HepG2 (cell line): ENCODE data around the gene CHML.

Source experiments
- ELF1 ChIP-seq: sonication (generic); formaldehyde crosslinking; IDR thresholded peaks from 2 replicates; pipeline ENCODE4 v1.4.0; 2020; ENCODE audit warnings: missing genetic modification reagents
- TF ChIP-seq, protein P1 (sequence below): sonication (generic); formaldehyde crosslinking; IDR thresholded peaks from 2 replicates; pipeline ENCODE4 v1.5.0; 2020; ENCODE audit warnings: mild to moderate bottlenecking, missing genetic modification reagents, moderate library complexity

DNA sequence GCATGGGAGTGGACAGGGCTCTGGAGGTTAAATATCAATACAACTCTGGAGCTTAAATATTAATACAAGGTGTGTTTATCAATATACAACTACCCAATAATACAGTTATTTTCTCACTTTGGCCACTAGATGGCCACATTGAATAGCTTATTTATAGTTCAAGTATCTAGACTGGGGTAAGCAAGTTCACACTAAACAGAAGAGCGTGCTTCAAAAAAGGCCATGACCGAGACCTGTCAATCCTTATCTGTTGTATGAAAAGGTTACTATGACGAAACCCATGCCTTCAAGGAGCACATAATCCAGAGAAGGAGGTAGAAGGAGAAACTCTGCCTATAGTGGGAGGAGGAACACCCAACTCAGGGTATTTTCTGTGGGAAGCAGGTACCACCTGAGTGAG lies 29.1 kb downstream of the CHML start:
- no peak for TF ChIP-seq ELF1 (CRISPR knock-in tag)
- TF ChIP-seq, protein P1, sequence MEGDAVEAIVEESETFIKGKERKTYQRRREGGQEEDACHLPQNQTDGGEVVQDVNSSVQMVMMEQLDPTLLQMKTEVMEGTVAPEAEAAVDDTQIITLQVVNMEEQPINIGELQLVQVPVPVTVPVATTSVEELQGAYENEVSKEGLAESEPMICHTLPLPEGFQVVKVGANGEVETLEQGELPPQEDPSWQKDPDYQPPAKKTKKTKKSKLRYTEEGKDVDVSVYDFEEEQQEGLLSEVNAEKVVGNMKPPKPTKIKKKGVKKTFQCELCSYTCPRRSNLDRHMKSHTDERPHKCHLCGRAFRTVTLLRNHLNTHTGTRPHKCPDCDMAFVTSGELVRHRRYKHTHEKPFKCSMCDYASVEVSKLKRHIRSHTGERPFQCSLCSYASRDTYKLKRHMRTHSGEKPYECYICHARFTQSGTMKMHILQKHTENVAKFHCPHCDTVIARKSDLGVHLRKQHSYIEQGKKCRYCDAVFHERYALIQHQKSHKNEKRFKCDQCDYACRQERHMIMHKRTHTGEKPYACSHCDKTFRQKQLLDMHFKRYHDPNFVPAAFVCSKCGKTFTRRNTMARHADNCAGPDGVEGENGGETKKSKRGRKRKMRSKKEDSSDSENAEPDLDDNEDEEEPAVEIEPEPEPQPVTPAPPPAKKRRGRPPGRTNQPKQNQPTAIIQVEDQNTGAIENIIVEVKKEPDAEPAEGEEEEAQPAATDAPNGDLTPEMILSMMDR: peak; percentile 67
